ENCODE data around the gene USP17L19. TPM values are rescaled to one million over a fixed set of nuclear protein-coding genes. Genes with fewer than 3 reads are reported as not detected.
"Not testable (repeated sequence)": the region's sequence is repeated elsewhere in the genome, so short reads cannot be mapped to it uniquely, and the experiment has no call there.

USP17L19 gene
- total RNA-seq, 6 donors from 2014 or later, result not detected

GRCh38 chr4:9267319-9267718, 14.1 kb downstream of the USP17L19 start, which contains the start of gene USP17L22:
Gene USP17L22, plus strand, starts transcription at chr4:9267619. Its CDS starts 0 bp downstream, at chr4:9267619.
- not testable (repeated sequence) for H3K4me3 ChIP-seq; H3K9me3 ChIP-seq; H3K36me3 ChIP-seq; H3K27ac ChIP-seq; H3K4me1 ChIP-seq; DNase-seq; ATAC-seq (ENCODE audit: low FRiP score in 2 of 2); H3K27me3 ChIP-seq
- WGBS, 2 donors, result no CpG with 5 or more reads among the region's 15 CpGs

- H3K27me3 ChIP-seq; H3K4me1 ChIP-seq; H3K9me3 ChIP-seq; H3K36me3 ChIP-seq; H3K4me3 ChIP-seq; ATAC-seq (ENCODE audit: low FRiP score in 2 of 2); H3K27ac ChIP-seq: not testable (repeated sequence)
- DNase-seq, result peak; percentile 6 to 59
- WGBS, 2 donors, result 88 to 90% methylated on average over 8 of the region's 10 CpGs
Measured at GRCh38 chr4:9271719-9272118, 18.5 kb downstream of the USP17L19 start.

Other genes starting within 250 kb of the USP17L19 start
- gene FAM90A26, start 83.0 kb upstream of the USP17L19 start, total RNA-seq, result not detected
- not detected for gene USP17L10, start 42.7 kb upstream of the USP17L19 start, total RNA-seq
- not detected for gene USP17L11, start 38.0 kb upstream of the USP17L19 start, total RNA-seq
- gene USP17L12, start 33.2 kb upstream of the USP17L19 start, total RNA-seq, result not detected
- not detected for gene USP17L13, start 28.5 kb upstream of the USP17L19 start, total RNA-seq
- not detected for gene USP17L15, start 19.0 kb upstream of the USP17L19 start, total RNA-seq
- gene USP17L17, start 9.5 kb upstream of the USP17L19 start, total RNA-seq, result not detected
- gene USP17L18, start 4.7 kb upstream of the USP17L19 start, total RNA-seq, result not detected
- not detected for gene USP17L20, start 4.7 kb downstream of the USP17L19 start, total RNA-seq
- gene USP17L21, start 9.5 kb downstream of the USP17L19 start, total RNA-seq, result not detected
- not detected for gene USP17L22, start 14.2 kb downstream of the USP17L19 start, total RNA-seq
- not detected for gene USP17L24, start 71.8 kb downstream of the USP17L19 start, total RNA-seq
- gene USP17L25, start 76.5 kb downstream of the USP17L19 start, total RNA-seq, result not detected
- gene USP17L26, start 81.3 kb downstream of the USP17L19 start, total RNA-seq, result not detected
- not detected for gene USP17L5, start 86.0 kb downstream of the USP17L19 start, total RNA-seq
- not detected for gene USP17L27, start 90.8 kb downstream of the USP17L19 start, total RNA-seq
- not detected for gene USP17L28, start 95.5 kb downstream of the USP17L19 start, total RNA-seq
- not detected for gene USP17L29, start 100.3 kb downstream of the USP17L19 start, total RNA-seq
- not detected for gene USP17L30, start 109.8 kb downstream of the USP17L19 start, total RNA-seq
- not detected for gene DEFB131A, start 191.0 kb downstream of the USP17L19 start, total RNA-seq

All from upper lobe of left lung (tissue), 6 donors.